Activated naive CD4-positive, alpha-beta T cell treated with anti-CD3 and anti-CD28 coated beads, Interleukin-2, amount 50 U/mL, for 24 hours (primary cell): ENCODE measurements around the gene ATP1A1.
A peak's percentile ranks its signal among the peaks of the same experiment; 100 is the strongest.

Experiments
- H3K27ac Mint-ChIP-seq: one replicate; pipeline ENCODE4 v1.8.0; 2021; ENCODE audit warnings: mild to moderate bottlenecking, mixed read lengths
- H3K27me3 Mint-ChIP-seq: one replicate; pipeline ENCODE4 v1.8.0; 2021; ENCODE audit warnings: mixed read lengths
- H3K36me3 Mint-ChIP-seq: one replicate; pipeline ENCODE4 v1.8.0; 2021; ENCODE audit warnings: mixed read lengths
- H3K4me1 Mint-ChIP-seq: one replicate; pipeline ENCODE4 v1.8.0; 2021; ENCODE audit warnings: mixed read lengths
- H3K4me3 Mint-ChIP-seq: one replicate; pipeline ENCODE4 v1.8.0; 2021; ENCODE audit warnings: mild to moderate bottlenecking, mixed read lengths
- H3K9me3 Mint-ChIP-seq: one replicate; pipeline ENCODE4 v1.8.0; 2021; ENCODE audit warnings: mixed read lengths

The ATP1A1 gene

GRCh38 chr1:116357487-116357886 is 15.6 kb upstream of the ATP1A1 start:
- Mint-ChIP-seq H3K27ac (no peak overlapping the region), H3K4me1 (peaks cover 53% of the 10 kb centered on the region), H3K9me3 (no peaks in the 10 kb centered on the region), H3K4me3 (no peak overlapping the region), H3K27me3 (no peaks in the 10 kb centered on the region), H3K36me3 (peaks cover 2% of the 10 kb centered on the region)

GRCh38 chr1:116359060-116359830 is 13.8 kb upstream of the ATP1A1 start:
- H3K9me3 Mint-ChIP-seq = no peaks in the 10 kb centered on the region
- H3K4me1 Mint-ChIP-seq = peaks cover 46% of the 10 kb centered on the region
- peaks cover 2% of the 10 kb centered on the region for H3K36me3 Mint-ChIP-seq
- no peak overlapping the region for H3K4me3 Mint-ChIP-seq
- H3K27ac Mint-ChIP-seq = no peak overlapping the region
- no peaks in the 10 kb centered on the region for H3K27me3 Mint-ChIP-seq

- H3K27ac Mint-ChIP-seq = no peak overlapping the region
- no peaks in the 10 kb centered on the region for H3K36me3 Mint-ChIP-seq
- no peaks in the 10 kb centered on the region for H3K9me3 Mint-ChIP-seq
- H3K4me1 Mint-ChIP-seq = peaks cover 42% of the 10 kb centered on the region
- H3K4me3 Mint-ChIP-seq = no peak overlapping the region
- H3K27me3 Mint-ChIP-seq = no peaks in the 10 kb centered on the region
Measured at GRCh38 chr1:116359871-116360270, 13.2 kb upstream of the ATP1A1 start.

- Mint-ChIP-seq H3K4me1 (peaks cover 39% of the 10 kb centered on the region), H3K9me3 (no peaks in the 10 kb centered on the region), H3K27me3 (no peaks in the 10 kb centered on the region), H3K36me3 (no peaks in the 10 kb centered on the region), H3K27ac (no peak overlapping the region), H3K4me3 (no peak overlapping the region)
Measured at GRCh38 chr1:116360429-116361173, 12.4 kb upstream of the ATP1A1 start.

GRCh38 chr1:116361648-116362047 is 11.4 kb upstream of the ATP1A1 start:
- Mint-ChIP-seq H3K36me3 (no peaks in the 10 kb centered on the region), H3K27ac (no peak overlapping the region), H3K4me3 (no peak overlapping the region), H3K27me3 (no peaks in the 10 kb centered on the region), H3K4me1 (peaks cover 30% of the 10 kb centered on the region), H3K9me3 (no peaks in the 10 kb centered on the region)

GRCh38 chr1:116362050-116362449 is 11.0 kb upstream of the ATP1A1 start:
- Mint-ChIP-seq H3K4me1 (peaks cover 30% of the 10 kb centered on the region), H3K36me3 (no peaks in the 10 kb centered on the region), H3K27me3 (no peaks in the 10 kb centered on the region), H3K9me3 (no peaks in the 10 kb centered on the region), H3K4me3 (no peak overlapping the region), H3K27ac (no peak overlapping the region)

- H3K27me3 Mint-ChIP-seq = no peaks in the 10 kb centered on the region
- H3K4me3 Mint-ChIP-seq = no peak overlapping the region
- no peaks in the 10 kb centered on the region for H3K36me3 Mint-ChIP-seq
- H3K27ac Mint-ChIP-seq = no peak overlapping the region
- no peaks in the 10 kb centered on the region for H3K9me3 Mint-ChIP-seq
- H3K4me1 Mint-ChIP-seq = peaks cover 24% of the 10 kb centered on the region
Measured at GRCh38 chr1:116365353-116365780, 7.7 kb upstream of the ATP1A1 start.

- Mint-ChIP-seq H3K9me3 (no peaks in the 10 kb centered on the region), H3K4me3 (no peak overlapping the region), H3K27me3 (no peaks in the 10 kb centered on the region), H3K27ac (no peak overlapping the region), H3K36me3 (no peaks in the 10 kb centered on the region), H3K4me1 (peaks cover 20% of the 10 kb centered on the region)
Measured at GRCh38 chr1:116365857-116366256, 7.2 kb upstream of the ATP1A1 start.

GRCh38 chr1:116367256-116367945 is 5.6 kb upstream of the ATP1A1 start:
- Mint-ChIP-seq H3K27ac (peak overlapping the region; percentile 33), H3K9me3 (no peaks in the 10 kb centered on the region), H3K4me3 (no peak overlapping the region), H3K36me3 (no peaks in the 10 kb centered on the region), H3K27me3 (no peaks in the 10 kb centered on the region), H3K4me1 (peaks cover 20% of the 10 kb centered on the region)

- Mint-ChIP-seq H3K4me1 (peaks cover 20% of the 10 kb centered on the region), H3K27ac (no peak overlapping the region), H3K36me3 (no peaks in the 10 kb centered on the region), H3K9me3 (no peaks in the 10 kb centered on the region), H3K4me3 (no peak overlapping the region), H3K27me3 (no peaks in the 10 kb centered on the region)
Measured at GRCh38 chr1:116368241-116368640, 4.8 kb upstream of the ATP1A1 start.

- Mint-ChIP-seq H3K4me3 (no peak overlapping the region), H3K9me3 (no peaks in the 10 kb centered on the region), H3K36me3 (peaks cover 7% of the 10 kb centered on the region), H3K4me1 (peaks cover 28% of the 10 kb centered on the region), H3K27me3 (no peaks in the 10 kb centered on the region), H3K27ac (no peak overlapping the region)
Measured at GRCh38 chr1:116370181-116370580, 2.9 kb upstream of the ATP1A1 start.

GRCh38 chr1:116371752-116372151 is 1.3 kb upstream of the ATP1A1 start:
- Mint-ChIP-seq H3K36me3 (peaks cover 10% of the 10 kb centered on the region), H3K4me3 (peak overlapping the region; percentile 98), H3K27ac (peak overlapping the region; percentile 51), H3K27me3 (no peaks in the 10 kb centered on the region), H3K9me3 (no peaks in the 10 kb centered on the region), H3K4me1 (peaks cover 41% of the 10 kb centered on the region)

GRCh38 chr1:116372191-116372590 is 853 bp upstream of the ATP1A1 start:
- Mint-ChIP-seq H3K27ac (peak overlapping the region; percentile 59), H3K36me3 (peaks cover 10% of the 10 kb centered on the region), H3K27me3 (no peaks in the 10 kb centered on the region), H3K9me3 (no peaks in the 10 kb centered on the region), H3K4me3 (peak overlapping the region; percentile 98), H3K4me1 (peaks cover 37% of the 10 kb centered on the region)

- peak overlapping the region; percentile 93 for H3K27ac Mint-ChIP-seq
- peaks cover 11% of the 10 kb centered on the region for H3K36me3 Mint-ChIP-seq
- peaks cover 34% of the 10 kb centered on the region for H3K4me1 Mint-ChIP-seq
- H3K4me3 Mint-ChIP-seq = peak overlapping the region; percentile 98
- H3K27me3 Mint-ChIP-seq = no peaks in the 10 kb centered on the region
- no peaks in the 10 kb centered on the region for H3K9me3 Mint-ChIP-seq
Measured at GRCh38 chr1:116373431-116374352, 648 bp downstream of the ATP1A1 start.
